Ovary (tissue), 9 donors: ENCODE results near the gene ZNF385A. TPM values are rescaled to one million over a fixed set of nuclear protein-coding genes. Genes with fewer than 3 reads are reported as not detected.

ENCODE experiments used
- DNase-seq, 5 donors: peaks; one replicate each; pipeline ENCODE4 v3.0.0-alpha.2; 2019 to 2020
- H3K27ac ChIP-seq, 2 donors: fragments of 200-600 bp; one replicate each; pipeline versions ENCODE4 v1.5.1 to v1.8.0; 2019 to 2022
- H3K27me3 ChIP-seq: fragments of 200-600 bp; one replicate; pipeline ENCODE4 v1.8.0; 2022
- H3K36me3 ChIP-seq: fragments of 200-600 bp; sonication (generic); one replicate; pipeline ENCODE4 v1.5.1; 2019
- H3K4me1 ChIP-seq: one replicate; pipeline ENCODE4 v1.8.1; 2013; ENCODE audit warnings: mild to moderate bottlenecking, moderate library complexity; ENCODE audit not compliant: insufficient read depth
- H3K4me3 ChIP-seq: fragments of 200-600 bp; sonication (generic); one replicate; pipeline ENCODE4 v1.5.1; 2017
- H3K9me3 ChIP-seq, 2 donors: fragments of 200-600 bp in 1 of 2; sonication (generic) in 1 of 2; one replicate each; pipeline versions ENCODE4 v1.5.1 to v1.8.1; 2013 to 2019; ENCODE audit warnings: mild to moderate bottlenecking in 1 of 2, moderate library complexity in 1 of 2
- EP300 ChIP-seq: sonication (generic); formaldehyde crosslinking; IDR thresholded peaks from one replicate; pipeline ENCODE4 v1.6.1; 2017; ENCODE audit warnings: antibody characterized with exemption
- POLR2A ChIP-seq: fragments of 450-650 bp; IDR thresholded peaks from one replicate; pipeline ENCODE4 v1.6.1; 2017; ENCODE audit warnings: antibody characterized with exemption, mild to moderate bottlenecking, moderate library complexity
- WGBS, 3 donors: extraction: QIAGEN DNeasy Blood & Tissue Kit in 1 of 3; methylation state at CpG; one replicate each; pipeline versions ENCODE4 v1.1.5 to v1.1.7; 2013 to 2017; 5-methylcytosine and 5-hydroxymethylcytosine counted together
- intact Hi-C, 4 donors: fragments of 100-400 bp; cut with DNase I; formaldehyde crosslinking; loops; one replicate each; pipeline versions ENCODE4 v1.11.0 to v1.15.1; 2022 to 2023
- polyA plus RNA-seq, 2 donors: library from polyadenylated mRNA; stranded (reverse); fragments of 200-250 nt in 1 of 2; fragments of 350-450 nt in 1 of 2; fragmentation: Illumina TruSeq in 1 of 2; extraction: RNeasy Lipid Tissue Mini Kit (QIAGEN cat#74804) in 1 of 2; gene quantifications; one replicate each; pipeline ENCODE4 v1.2.3, GENCODE V29; 2013 to 2014
- total RNA-seq, 7 donors: library from RNA; depleted of rRNA in 2 of 7; stranded (reverse); fragments of >200 nt in 2 of 7; fragmentation: NEBNext Ultra II Directional in 3 of 7; extraction: Animal tissue kit (Norgen Biotek cat#: 25700) in 3 of 7; gene quantifications; one replicate each; pipeline versions ENCODE4 v1.1.0 to v1.2.4, GENCODE V29; 2016 to 2023
- TF ChIP-seq, protein P1 (sequence below), 3 donors: fragments of 450-650 bp in 2 of 3; fragments of 200-600 bp in 1 of 3; IDR thresholded peaks; one replicate each; pipeline versions ENCODE4 v1.5.1 to v1.8.0; 2016 to 2022; ENCODE audit warnings: antibody characterized with exemption in 3 of 3, mild to moderate bottlenecking in 1 of 3
- donor health status: DM: no; HTN: no; CAD: no; lungs with moderate emphysema.
- donor health status: DM: no; HTN: no; CAD: no.
- donor health status: Bipolar disorder and iron deficiency.
- donor health status: DM: yes; HTN: yes; CAD: no.
- donor health status: DM: no; HTN: no; CAD: no.
- donor health status: DM: yes; HTN: yes; CAD: no.

The ZNF385A gene
- total and polyA plus RNA-seq, 9 donors, result 3.6 to 30.5 (median 6.0) TPM

DNA sequence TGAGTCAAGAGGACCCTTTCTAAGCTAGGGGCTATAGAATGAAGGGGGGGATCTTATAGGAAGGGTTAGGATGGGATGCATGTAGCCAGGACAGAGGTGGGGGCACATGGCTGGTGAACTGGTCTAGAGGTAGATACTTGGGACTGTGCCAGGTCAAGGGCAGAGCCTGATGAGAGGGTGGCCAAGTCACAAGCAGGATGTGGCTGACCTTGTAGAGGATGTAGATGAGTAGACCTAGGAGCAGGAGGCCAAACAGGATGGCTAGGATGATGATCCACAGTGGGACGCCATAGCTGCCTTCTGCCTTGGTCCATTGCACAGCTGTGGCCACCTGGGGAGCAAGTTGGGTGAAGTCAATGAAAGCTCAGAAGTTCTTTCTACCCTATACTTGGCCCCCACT, 12.6 kb upstream of the ZNF385A start:
- Histone ChIP-seq H3K4me3 (no peak overlapping the region), H3K36me3 (no peaks in the 10 kb centered on the region), H3K9me3 (no peaks in the 10 kb centered on the region), H3K4me1 (no peaks in the 10 kb centered on the region), H3K27ac (no peak overlapping the region), H3K27me3 (no peaks in the 10 kb centered on the region)
- WGBS, 3 donors, result 87 to 95% (median 91%) methylated on average over 1 of the region's 1 CpG
- DNase-seq, result no peak
- intact Hi-C loops, result loop anchor here in 1 of 4 donors (5.0 kb wide), 1 partner anchor 40 kb away; no protein-coding TSS in a partner anchor
- TF ChIP-seq POLR2A (no peak), EP300 (no peak)
- TF ChIP-seq, protein P1, sequence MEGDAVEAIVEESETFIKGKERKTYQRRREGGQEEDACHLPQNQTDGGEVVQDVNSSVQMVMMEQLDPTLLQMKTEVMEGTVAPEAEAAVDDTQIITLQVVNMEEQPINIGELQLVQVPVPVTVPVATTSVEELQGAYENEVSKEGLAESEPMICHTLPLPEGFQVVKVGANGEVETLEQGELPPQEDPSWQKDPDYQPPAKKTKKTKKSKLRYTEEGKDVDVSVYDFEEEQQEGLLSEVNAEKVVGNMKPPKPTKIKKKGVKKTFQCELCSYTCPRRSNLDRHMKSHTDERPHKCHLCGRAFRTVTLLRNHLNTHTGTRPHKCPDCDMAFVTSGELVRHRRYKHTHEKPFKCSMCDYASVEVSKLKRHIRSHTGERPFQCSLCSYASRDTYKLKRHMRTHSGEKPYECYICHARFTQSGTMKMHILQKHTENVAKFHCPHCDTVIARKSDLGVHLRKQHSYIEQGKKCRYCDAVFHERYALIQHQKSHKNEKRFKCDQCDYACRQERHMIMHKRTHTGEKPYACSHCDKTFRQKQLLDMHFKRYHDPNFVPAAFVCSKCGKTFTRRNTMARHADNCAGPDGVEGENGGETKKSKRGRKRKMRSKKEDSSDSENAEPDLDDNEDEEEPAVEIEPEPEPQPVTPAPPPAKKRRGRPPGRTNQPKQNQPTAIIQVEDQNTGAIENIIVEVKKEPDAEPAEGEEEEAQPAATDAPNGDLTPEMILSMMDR (IDR thresholded peaks at IDR 0.05), result no peak

DNA sequence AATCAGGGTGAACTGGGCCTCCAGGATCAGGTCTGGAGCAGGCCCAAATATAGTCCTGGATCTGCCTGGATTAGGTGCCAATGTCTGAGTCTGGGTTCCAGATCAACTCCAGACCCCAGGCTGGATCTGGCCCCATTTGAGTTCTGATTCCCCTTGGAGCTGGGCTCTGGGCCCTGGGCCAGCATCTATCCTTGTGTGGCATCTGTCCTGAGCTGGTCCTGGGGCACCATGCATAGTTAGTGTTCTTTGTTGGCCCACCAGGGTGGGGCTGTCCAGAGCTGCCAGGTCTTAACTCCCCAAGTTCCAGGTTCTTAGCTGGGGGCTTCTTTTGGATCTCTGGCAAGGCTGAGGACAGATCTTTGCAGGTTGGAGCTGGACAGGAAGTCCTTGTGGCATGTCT, 11.0 kb upstream of the ZNF385A start:
- Histone ChIP-seq H3K4me3 (no peak overlapping the region), H3K4me1 (peaks cover 2% of the 10 kb centered on the region), H3K27me3 (no peaks in the 10 kb centered on the region), H3K36me3 (no peaks in the 10 kb centered on the region), H3K27ac (no peak overlapping the region), H3K9me3 (no peaks in the 10 kb centered on the region)
- TF ChIP-seq EP300 (no peak), POLR2A (no peak)
- TF ChIP-seq, protein P1 (IDR thresholded peaks at IDR 0.05), result no peak
- DNase-seq, result no peak
- intact Hi-C loops, result loop anchor here in 1 of 4 donors (5.0 kb wide), 1 partner anchor 42 kb away; no protein-coding TSS in a partner anchor

DNA sequence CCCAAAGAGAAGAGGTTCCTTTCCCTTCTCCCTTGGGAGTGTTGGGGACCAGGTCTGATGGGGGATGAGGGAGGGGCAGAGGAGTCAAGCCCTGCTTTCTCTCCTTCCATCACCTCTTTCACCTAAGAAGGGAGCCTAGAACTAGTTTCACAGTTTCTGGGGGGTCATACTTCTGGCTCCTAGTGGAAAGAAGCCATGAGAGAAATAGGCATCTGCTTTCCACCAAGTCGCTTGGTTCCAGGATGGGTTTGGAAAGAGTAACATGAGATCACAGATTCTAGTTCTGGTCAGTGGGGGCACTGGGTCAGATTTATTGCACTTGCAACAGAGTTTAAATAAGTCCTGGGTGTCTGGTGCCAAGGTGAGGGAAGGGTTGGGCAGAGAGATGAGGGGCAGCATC, 10.5 kb upstream of the ZNF385A start:
- Histone ChIP-seq H3K4me1 (peaks cover 2% of the 10 kb centered on the region), H3K27ac (no peak overlapping the region), H3K27me3 (no peaks in the 10 kb centered on the region), H3K9me3 (no peaks in the 10 kb centered on the region), H3K36me3 (no peaks in the 10 kb centered on the region), H3K4me3 (no peak overlapping the region)
- TF ChIP-seq POLR2A, result no peak
- TF ChIP-seq, protein P1 (IDR thresholded peaks at IDR 0.05), result no peak
- TF ChIP-seq EP300, result no peak
- intact Hi-C loops, result loop anchor here in 1 of 4 donors (5.0 kb wide), 1 partner anchor 42 kb away; no protein-coding TSS in a partner anchor
- WGBS, 3 donors, result 86 to 93% (median 86%) methylated on average over 1 of the region's 1 CpG
- DNase-seq, result no peak

DNA sequence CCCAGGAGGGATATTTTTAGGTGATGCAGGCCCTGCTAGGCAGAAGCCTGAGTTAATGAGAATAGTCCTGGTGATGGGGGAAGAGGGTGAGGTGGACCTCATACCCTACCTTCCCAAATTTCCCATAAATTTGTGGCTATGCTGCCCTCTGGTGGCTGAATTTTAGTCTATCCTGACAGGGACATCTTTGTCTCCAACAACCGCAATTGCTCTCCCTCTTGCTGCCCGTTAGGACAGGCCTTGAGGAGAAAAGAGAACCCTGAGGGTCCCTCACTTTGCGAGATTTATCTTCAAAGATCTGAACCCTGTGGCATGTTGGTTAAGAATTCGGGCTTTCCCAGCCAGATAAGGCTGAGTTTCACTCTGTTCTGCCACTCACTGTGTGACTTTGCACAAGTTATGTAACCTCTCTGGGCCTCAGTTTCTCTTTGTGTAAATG, 9.8 kb upstream of the ZNF385A start:
- no peak overlapping the region for H3K27ac ChIP-seq
- no peaks in the 10 kb centered on the region for H3K36me3 ChIP-seq
- intact Hi-C loops, result no loop called here
- H3K4me1 ChIP-seq, result peaks cover 2% of the 10 kb centered on the region
- H3K27me3 ChIP-seq, result no peaks in the 10 kb centered on the region
- 49 to 50% (median 50%) methylated on average over 4 of the region's 4 CpGs for WGBS, 3 donors
- TF ChIP-seq EP300 (no peak), POLR2A (no peak)
- TF ChIP-seq, protein P1 (IDR thresholded peaks at IDR 0.05), result peak in 2 of 3 donors; percentile 35 to 40
- no peak overlapping the region for H3K4me3 ChIP-seq
- no peaks in the 10 kb centered on the region for H3K9me3 ChIP-seq
- DNase-seq, result peak in 2 of 5 donors; percentile 65 to 66
